ENCODE results near the gene CTDSP1. TPM values are rescaled to one million over a fixed set of nuclear protein-coding genes. Genes with fewer than 3 reads are reported as not detected.

Gene CTDSP1
- total RNA-seq, 6 experiments from 2014 or later = 55.1 to 95.9 (median 75.6) TPM

DNA sequence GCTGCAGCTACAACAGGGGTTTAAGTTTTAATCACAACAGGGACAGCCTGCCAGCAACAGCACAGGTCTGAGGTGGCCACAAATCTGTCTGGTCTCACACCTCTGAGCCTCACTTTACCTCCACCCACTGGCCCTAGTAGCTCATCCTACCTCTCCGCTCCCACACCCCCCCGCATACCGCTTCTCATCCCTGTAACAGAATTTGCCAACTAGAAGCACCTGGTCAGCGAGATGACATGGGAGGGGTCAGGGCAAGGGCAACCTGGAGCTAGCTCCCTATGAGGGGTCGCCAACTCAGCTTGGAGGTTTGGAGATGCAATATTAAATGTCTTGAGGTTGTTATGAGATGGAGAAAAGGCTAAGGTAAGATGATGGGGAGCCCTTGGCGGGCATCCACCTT is 35.5 kb upstream of the CTDSP1 start:
- DNase-seq = no peak
- H3K27me3 ChIP-seq = no peaks in the 10 kb centered on the region
- TF ChIP-seq CTCF (IDR thresholded peaks at IDR 0.05) = no peak
- no peak for TF ChIP-seq POLR2A (IDR thresholded peaks at IDR 0.05)
- H3K4me3 ChIP-seq = no peak overlapping the region
- H3K9me3 ChIP-seq = no peaks in the 10 kb centered on the region
- intact Hi-C loops (cut with DNase I) = no loop called here
- no peaks in the 10 kb centered on the region for H3K36me3 ChIP-seq
- H3K27ac ChIP-seq = peak overlapping the region in 1 of 3 donors; percentile 3
- 81% methylated on average over 6 of the region's 6 CpGs for WGBS (ENCODE audit: insufficient coverage, low coverage, low lambda C conversion rate, missing lambda C conversion rate)
- peaks cover 0 to 3% (median 0%) of the 10 kb centered on the region in 4 donors for H3K4me1 ChIP-seq
- ATAC-seq = no peak

DNA sequence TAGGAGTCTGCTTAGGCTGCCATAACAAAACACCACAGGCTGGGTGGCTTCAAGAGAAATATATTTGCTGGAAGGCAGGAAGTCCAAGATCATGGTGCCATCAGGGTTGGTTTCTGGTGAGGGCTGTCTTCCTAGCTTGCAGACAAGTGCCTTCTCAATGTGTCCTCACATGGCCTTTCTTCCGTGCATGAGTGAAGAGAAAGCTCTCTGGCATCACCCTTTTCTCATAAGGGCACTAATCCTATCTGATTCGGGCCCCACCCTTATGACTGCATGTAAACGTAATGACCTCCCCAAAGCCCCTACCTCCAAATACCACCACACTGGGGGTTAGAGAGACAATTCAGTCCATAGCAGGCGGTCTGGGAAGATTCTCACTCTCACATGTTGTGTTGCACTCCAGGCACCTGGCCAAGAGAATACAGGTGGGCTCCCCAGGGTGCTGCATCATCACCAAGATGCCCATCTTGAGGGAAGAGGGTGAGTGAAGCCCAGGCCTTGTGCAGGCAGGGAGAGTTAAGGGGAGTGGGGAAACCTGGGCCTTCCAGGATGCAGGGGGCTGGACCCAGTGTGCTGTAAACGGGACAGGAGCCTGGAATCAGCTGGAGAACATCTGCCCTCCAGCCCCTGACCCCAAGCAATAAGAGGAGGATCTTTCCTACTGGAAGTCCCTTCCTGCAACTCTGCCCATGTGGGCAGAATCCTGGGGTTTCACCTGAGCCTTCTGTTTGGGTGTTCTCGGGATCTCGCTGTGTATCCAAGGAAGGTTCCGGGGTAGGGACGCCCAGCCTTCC is 32.9 kb upstream of the CTDSP1 start:
- no peak for ATAC-seq
- TF ChIP-seq POLR2A (IDR thresholded peaks at IDR 0.05) = no peak
- no peak for TF ChIP-seq CTCF (IDR thresholded peaks at IDR 0.05)
- no peaks in the 10 kb centered on the region for H3K9me3 ChIP-seq
- no peaks in the 10 kb centered on the region for H3K36me3 ChIP-seq
- DNase-seq = peak in 2 of 3 donors; percentile 42 to 52
- H3K27me3 ChIP-seq = no peaks in the 10 kb centered on the region
- intact Hi-C loops (cut with DNase I) = no loop called here
- H3K4me3 ChIP-seq = peak overlapping the region; percentile 64 to 75 (median 67)
- H3K27ac ChIP-seq = peak overlapping the region; percentile 89 to 97 (median 94)
- WGBS (ENCODE audit: insufficient coverage, low coverage, low lambda C conversion rate, missing lambda C conversion rate) = 97% methylated on average over 4 of the region's 9 CpGs
- H3K4me1 ChIP-seq = peaks cover 0 to 10% (median 0%) of the 10 kb centered on the region in 4 donors

GRCh38 chr2:218367415-218368149 is 32.1 kb upstream of the CTDSP1 start:
- DNase-seq (peak; percentile 95 to 96 (median 96)), ATAC-seq (peak; percentile 92 to 96 (median 94))
- Histone ChIP-seq H3K27ac (peak overlapping the region; percentile 89 to 97 (median 94)), H3K27me3 (no peaks in the 10 kb centered on the region), H3K36me3 (no peaks in the 10 kb centered on the region), H3K4me3 (peak overlapping the region; percentile 64 to 75 (median 67)), H3K4me1 (peaks cover 0 to 10% (median 0%) of the 10 kb centered on the region in 4 donors), H3K9me3 (no peaks in the 10 kb centered on the region)
- intact Hi-C loops (cut with DNase I) = no loop called here
- TF ChIP-seq POLR2A (IDR thresholded peaks at IDR 0.05) = peak; percentile 98
- TF ChIP-seq CTCF (IDR thresholded peaks at IDR 0.05) = peak in 2 of 4 donors; percentile 9 to 27
- WGBS (ENCODE audit: insufficient coverage, low coverage, low lambda C conversion rate, missing lambda C conversion rate) = 4% methylated on average over 9 of the region's 60 CpGs

DNA sequence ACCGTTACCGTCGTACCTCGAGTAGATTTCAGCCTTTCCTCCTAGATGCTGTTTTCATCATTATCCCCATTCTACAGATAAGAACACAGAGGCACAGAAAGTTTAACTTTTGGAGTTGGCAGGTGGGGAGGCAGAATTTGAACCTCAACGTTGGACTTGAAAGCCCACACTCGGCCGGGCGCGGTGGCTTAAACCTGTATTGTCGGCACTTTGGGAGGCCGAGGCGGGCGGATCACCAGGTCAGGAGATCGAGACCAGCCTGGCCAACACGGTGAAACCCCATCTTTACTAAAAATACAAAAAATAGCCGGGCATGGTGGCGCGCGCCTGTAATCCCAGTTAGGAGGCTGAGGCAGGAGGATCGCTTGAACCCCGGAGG is 31.5 kb upstream of the CTDSP1 start:
- Histone ChIP-seq H3K4me1 (peaks cover 0 to 10% (median 0%) of the 10 kb centered on the region in 4 donors), H3K27ac (peak overlapping the region; percentile 89 to 97 (median 94)), H3K36me3 (no peaks in the 10 kb centered on the region), H3K9me3 (no peaks in the 10 kb centered on the region), H3K4me3 (peak overlapping the region; percentile 64 to 75 (median 67)), H3K27me3 (no peaks in the 10 kb centered on the region)
- DNase-seq (peak in 1 of 3 donors; percentile 58), ATAC-seq (no peak)
- no peak for TF ChIP-seq CTCF (IDR thresholded peaks at IDR 0.05)
- no peak for TF ChIP-seq POLR2A (IDR thresholded peaks at IDR 0.05)
- WGBS (ENCODE audit: insufficient coverage, low coverage, low lambda C conversion rate, missing lambda C conversion rate) = 46% methylated on average over 14 of the region's 21 CpGs
- intact Hi-C loops (cut with DNase I) = no loop called here

All from right lobe of liver (tissue), 6 donors.